GM23248 (cell line): ENCODE measurements around the gene ICAM1. TPM values are rescaled to one million over a fixed set of nuclear protein-coding genes. Genes with fewer than 3 reads are reported as not detected.

ENCODE experiments used
- DNase-seq: peaks from one replicate; pipeline ENCODE4 v3.0.0-alpha.2; 2015
- H2AFZ ChIP-seq: fragments of 200-600 bp; sonication (generic); 2 replicates; pipeline ENCODE4 v1.6.1; 2016; ENCODE audit warnings: antibody characterized with exemption
- H3F3A ChIP-seq: fragments of 200-600 bp; sonication (generic); 2 replicates; pipeline ENCODE4 v1.6.1; 2016; ENCODE audit warnings: mild to moderate bottlenecking, antibody characterized with exemption, mixed run types; ENCODE audit not compliant: insufficient read depth
- H3K27ac ChIP-seq: fragments of 200-600 bp; sonication (generic); 2 replicates; pipeline ENCODE4 v1.5.1; 2016; ENCODE audit warnings: mild to moderate bottlenecking
- H3K27me3 ChIP-seq: fragments of 200-600 bp; sonication (generic); replicated peaks from 2 replicates; pipeline ENCODE4 v1.6.1; 2016; ENCODE audit warnings: mild to moderate bottlenecking; ENCODE audit not compliant: insufficient read depth
- H3K36me3 ChIP-seq: fragments of 200-600 bp; sonication (generic); 2 replicates; pipeline ENCODE4 v1.6.1; 2016; ENCODE audit warnings: low read depth, mild to moderate bottlenecking
- H3K4me1 ChIP-seq: fragments of 200-600 bp; sonication (generic); 2 replicates; pipeline ENCODE4 v1.6.1; 2016; ENCODE audit warnings: mild to moderate bottlenecking; ENCODE audit not compliant: insufficient read depth
- H3K4me2 ChIP-seq: fragments of 200-600 bp; sonication (generic); one replicate; pipeline ENCODE4 v1.6.1; 2016; ENCODE audit warnings: mild to moderate bottlenecking; ENCODE audit not compliant: unreplicated experiment
- H3K4me3 ChIP-seq: fragments of 200-600 bp; sonication (generic); 2 replicates; pipeline ENCODE4 v1.5.1; 2016; ENCODE audit warnings: mild to moderate bottlenecking
- H3K79me2 ChIP-seq: fragments of 200-600 bp; sonication (generic); 2 replicates; pipeline ENCODE4 v1.6.1; 2016; ENCODE audit warnings: mild to moderate bottlenecking; ENCODE audit not compliant: insufficient read depth
- H3K9ac ChIP-seq: fragments of 200-600 bp; sonication (generic); 2 replicates; pipeline ENCODE4 v1.6.1; 2016; ENCODE audit warnings: mild to moderate bottlenecking
- H3K9me2 ChIP-seq: fragments of 200-600 bp; sonication (generic); 2 replicates; pipeline ENCODE4 v1.6.1; 2016; ENCODE audit warnings: mixed run types, mild to moderate bottlenecking, moderate library complexity; ENCODE audit not compliant: insufficient read depth
- H3K9me3 ChIP-seq: fragments of 200-600 bp; sonication (generic); one replicate; pipeline ENCODE4 v1.6.1; 2017; ENCODE audit warnings: low read depth
- H4K20me1 ChIP-seq: fragments of 200-600 bp; sonication (generic); 2 replicates; pipeline ENCODE4 v1.6.0; 2016; ENCODE audit not compliant: insufficient read depth
- EZH2 ChIP-seq: fragments of 200-600 bp; sonication (generic); IDR thresholded peaks from 2 replicates; pipeline ENCODE4 v1.6.1; 2018; ENCODE audit warnings: antibody characterized with exemption, mild to moderate bottlenecking; ENCODE audit not compliant: insufficient read depth, poor library complexity, severe bottlenecking
- EZH2phosphoT487 ChIP-seq: fragments of 200-600 bp; sonication (generic); IDR thresholded peaks from 2 replicates; pipeline ENCODE4 v1.6.1; 2018; ENCODE audit warnings: antibody characterized with exemption, moderate library complexity, mild to moderate bottlenecking, low read depth; ENCODE audit not compliant: insufficient read depth
- WGBS, 2 experiments: methylation state at CpG; one replicate each; pipeline ENCODE4 v1.1.6; 2015 to 2017; ENCODE audit warnings: low lambda C conversion rate in 2 of 2, low coverage in 1 of 2; ENCODE audit errors: missing lambda C conversion rate in 2 of 2; 5-methylcytosine and 5-hydroxymethylcytosine counted together
- in situ Hi-C: fragments of 300-500 bp; cut with MboI; formaldehyde crosslinking; loops from 2 replicates; pipeline ENCODE4 v1.15.0; 2020
- polyA plus RNA-seq: library from polyadenylated mRNA; unstranded; fragments of >200 nt; fragmentation: Nextera tagmentation; extraction: Ambion mirVana; gene quantifications from 2 replicates; pipeline ENCODE4 v1.2.1, GENCODE V29; 2016
- total RNA-seq: library from RNA; depleted of rRNA; stranded (reverse); fragments of >200 nt; shearing (Covaris generic); gene quantifications from 2 replicates; pipeline ENCODE4 v1.2.3, GENCODE V29; 2014

The ICAM1 gene
- total and polyA plus RNA-seq, 2 experiments from 2014 or later = 21.6 to 23.6 TPM

DNA sequence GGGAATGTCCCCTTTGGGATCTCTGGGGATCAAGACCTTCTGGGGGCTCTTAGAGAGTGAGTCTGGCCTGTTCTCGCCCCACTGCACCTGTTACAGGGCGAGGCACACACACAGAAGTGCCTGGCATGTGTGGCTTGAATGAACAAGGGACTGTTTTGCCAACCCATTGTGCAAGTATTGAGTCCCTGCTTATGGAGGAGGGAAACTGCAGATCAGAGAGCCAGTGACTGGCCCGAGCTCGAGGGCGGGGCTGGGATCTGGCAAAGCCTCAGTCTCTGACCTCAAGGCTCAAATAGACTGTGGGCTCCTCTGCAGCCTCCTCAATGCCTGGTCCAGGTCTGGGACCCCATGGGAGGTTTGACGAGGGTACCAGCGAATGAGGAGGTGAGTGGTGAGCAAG lies 56.9 kb downstream of the ICAM1 start:
- in situ Hi-C loops = no loop called here
- TF ChIP-seq EZH2 (no peak), EZH2phosphoT487 (no peak)
- no peak for DNase-seq
- peaks cover 8% of the 10 kb centered on the region for H3K4me1 ChIP-seq
- H3K9me2 ChIP-seq = no peaks in the 10 kb centered on the region
- H3K79me2 ChIP-seq = peaks cover 82% of the 10 kb centered on the region
- peaks cover 24% of the 10 kb centered on the region; the same call in 1 of the 2 replicates for H3K36me3 ChIP-seq
- no peak overlapping the region for H3K4me2 ChIP-seq
- H3K4me3 ChIP-seq = no peak overlapping the region
- no peaks in the 10 kb centered on the region for H4K20me1 ChIP-seq
- H3F3A ChIP-seq = no peaks in the 10 kb centered on the region
- no peak overlapping the region for H3K9ac ChIP-seq
- H2AFZ ChIP-seq = no peak overlapping the region
- H3K27me3 ChIP-seq = no peaks in the 10 kb centered on the region
- no peaks in the 10 kb centered on the region for H3K9me3 ChIP-seq
- 72 to 74% methylated on average over 7 of the region's 7 CpGs for WGBS, 2 experiments
- no peak overlapping the region for H3K27ac ChIP-seq

DNA sequence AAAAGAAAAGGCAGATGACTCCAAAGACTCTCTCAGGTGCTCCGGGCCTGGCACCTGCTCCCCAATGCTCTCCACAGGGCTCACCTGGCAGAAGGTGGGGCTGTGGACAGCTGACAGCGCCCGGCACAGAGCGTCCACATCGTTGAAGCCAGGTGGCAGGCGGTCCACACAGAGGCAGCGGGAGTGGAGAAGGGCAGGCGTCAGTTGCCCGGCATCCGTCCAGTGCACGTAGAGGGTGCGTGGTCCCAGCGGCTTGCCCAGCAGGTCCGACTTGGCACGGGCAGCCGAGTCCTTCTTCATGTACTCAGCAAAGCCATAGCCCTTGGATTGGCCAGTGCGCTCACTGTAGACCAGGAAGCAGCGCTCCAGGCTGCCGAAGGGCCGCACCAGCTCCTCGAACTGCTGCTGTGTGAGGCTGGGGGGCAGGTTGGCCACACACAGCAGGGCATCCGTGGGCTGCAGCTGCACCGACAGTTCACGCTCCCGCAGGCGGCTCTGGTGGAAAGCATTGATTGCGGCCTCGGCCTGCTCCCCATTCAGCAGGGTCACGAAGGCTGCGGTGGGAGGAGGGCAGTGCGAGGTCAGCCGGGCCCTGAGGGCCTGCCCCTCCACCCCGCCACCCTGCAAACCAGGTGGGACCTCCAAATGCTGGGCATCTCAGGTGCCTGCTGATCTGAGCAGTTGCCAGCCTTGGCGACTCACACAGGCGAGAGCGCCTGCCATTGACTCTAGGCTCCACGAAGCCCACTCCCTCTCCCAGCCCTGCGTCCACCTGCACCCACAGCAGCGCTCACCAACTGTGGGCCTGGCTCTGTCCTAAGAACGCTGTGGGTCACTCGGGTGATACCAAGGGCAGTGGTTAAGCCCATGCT lies 57.9 kb downstream of the ICAM1 start:
- no peak for TF ChIP-seq EZH2
- TF ChIP-seq EZH2phosphoT487 = no peak
- no peak for DNase-seq
- Histone ChIP-seq H3K9me3 (no peaks in the 10 kb centered on the region), H2AFZ (no peak overlapping the region), H3K27ac (no peak overlapping the region), H4K20me1 (no peaks in the 10 kb centered on the region), H3K4me3 (no peak overlapping the region), H3K4me1 (peaks cover 8% of the 10 kb centered on the region), H3K27me3 (no peaks in the 10 kb centered on the region), H3K9me2 (no peaks in the 10 kb centered on the region), H3F3A (no peaks in the 10 kb centered on the region), H3K36me3 (peaks cover 24% of the 10 kb centered on the region; the same call in 1 of the 2 replicates), H3K9ac (no peak overlapping the region), H3K4me2 (no peak overlapping the region), H3K79me2 (peaks cover 85% of the 10 kb centered on the region)
- 96 to 97% methylated on average over 39 to 41 of the region's 41 CpGs for WGBS, 2 experiments
- in situ Hi-C loops = no loop called here

DNA sequence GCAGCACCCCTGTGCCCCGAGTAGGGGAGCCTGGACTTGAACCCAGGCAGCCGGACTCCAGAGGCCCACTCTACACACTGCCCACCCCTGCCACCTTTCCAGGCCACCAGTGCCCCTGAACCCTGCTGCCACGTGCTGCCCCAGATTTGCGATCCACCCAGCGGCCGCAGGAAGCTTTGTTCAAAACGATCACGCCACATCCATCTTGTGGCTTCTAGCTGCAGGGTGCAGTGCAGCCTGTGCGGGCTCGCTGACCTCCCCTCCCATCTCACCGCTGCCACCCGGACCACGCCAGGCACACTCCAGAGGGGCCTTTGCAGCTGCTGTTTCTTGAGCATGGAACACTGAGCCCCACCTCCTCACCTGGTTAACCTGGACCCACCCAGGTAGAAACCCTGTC lies 58.6 kb downstream of the ICAM1 start:
- Histone ChIP-seq H3K4me1 (peaks cover 8% of the 10 kb centered on the region), H3K9ac (no peak overlapping the region), H3K9me2 (no peaks in the 10 kb centered on the region), H3K36me3 (peaks cover 23% of the 10 kb centered on the region; the same call in 1 of the 2 replicates), H3F3A (no peaks in the 10 kb centered on the region), H3K4me3 (no peak overlapping the region), H4K20me1 (no peaks in the 10 kb centered on the region), H3K9me3 (no peaks in the 10 kb centered on the region), H2AFZ (no peak overlapping the region), H3K27me3 (no peaks in the 10 kb centered on the region), H3K27ac (no peak overlapping the region), H3K4me2 (no peak overlapping the region), H3K79me2 (peaks cover 82% of the 10 kb centered on the region)
- 96% methylated on average over 11 to 13 of the region's 13 CpGs for WGBS, 2 experiments
- in situ Hi-C loops = no loop called here
- TF ChIP-seq EZH2phosphoT487 = no peak
- TF ChIP-seq EZH2 = no peak
- DNase-seq = no peak

DNA sequence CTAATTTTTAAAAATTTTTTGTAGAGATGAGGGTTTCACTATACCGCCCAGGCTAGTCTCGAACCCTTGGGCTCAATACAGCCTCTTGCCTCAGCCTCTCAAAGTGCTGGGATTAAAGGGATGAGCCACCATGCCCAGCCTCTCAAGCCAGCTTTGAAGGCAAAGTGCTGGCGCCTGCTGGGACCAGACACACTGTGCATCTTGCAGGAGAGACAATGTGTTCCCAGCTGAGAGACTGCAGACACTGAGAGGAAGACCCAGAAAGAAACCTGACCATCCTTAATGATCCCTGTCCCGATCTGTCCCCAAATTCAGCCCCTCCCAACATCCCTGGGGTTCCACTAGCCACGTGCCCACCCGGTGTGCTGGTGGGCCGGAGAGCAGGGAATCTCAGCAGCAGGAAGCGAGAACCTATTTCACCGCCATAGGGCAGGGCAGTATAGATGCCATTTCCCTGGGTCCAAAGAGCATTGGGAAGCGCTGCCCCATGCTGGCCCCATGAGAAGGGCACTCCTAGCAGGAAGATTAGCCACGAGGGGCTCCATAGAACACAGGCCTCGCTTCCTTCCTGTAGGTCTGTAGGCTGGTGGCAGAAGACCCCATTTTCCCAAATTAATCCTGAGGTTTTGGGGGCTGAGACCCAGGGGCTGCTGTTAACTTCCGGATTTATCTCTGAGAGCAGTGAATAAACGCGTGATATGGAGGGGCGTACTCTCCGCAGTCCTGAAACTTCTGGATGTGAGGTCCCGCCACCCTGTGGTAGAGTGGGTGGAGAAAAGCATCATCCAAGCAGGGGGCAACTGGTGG lies 61.4 kb downstream of the ICAM1 start:
- Histone ChIP-seq H3K9me2 (no peaks in the 10 kb centered on the region), H3K4me1 (peaks cover 8% of the 10 kb centered on the region), H3K27me3 (no peaks in the 10 kb centered on the region), H3K36me3 (0 out of 2 replicates have a peak, but pooled peaks cover 9% of the 10 kb centered on the region), H3K79me2 (peaks cover 58% of the 10 kb centered on the region), H3K4me2 (peak overlapping the region; percentile 95), H3K27ac (peak overlapping the region; percentile 92), H4K20me1 (no peaks in the 10 kb centered on the region), H2AFZ (peak overlapping the region; percentile 66), H3F3A (no peaks in the 10 kb centered on the region), H3K4me3 (peak overlapping the region; percentile 90), H3K9ac (peak overlapping the region; percentile 90), H3K9me3 (no peaks in the 10 kb centered on the region)
- peak; percentile 17 for DNase-seq
- TF ChIP-seq EZH2phosphoT487 = no peak
- no peak for TF ChIP-seq EZH2
- 25 to 28% methylated on average over 18 of the region's 18 CpGs for WGBS, 2 experiments
- in situ Hi-C loops = no loop called here
